ENCODE data around the gene DNAJB14.

DNAJB14 gene

DNA sequence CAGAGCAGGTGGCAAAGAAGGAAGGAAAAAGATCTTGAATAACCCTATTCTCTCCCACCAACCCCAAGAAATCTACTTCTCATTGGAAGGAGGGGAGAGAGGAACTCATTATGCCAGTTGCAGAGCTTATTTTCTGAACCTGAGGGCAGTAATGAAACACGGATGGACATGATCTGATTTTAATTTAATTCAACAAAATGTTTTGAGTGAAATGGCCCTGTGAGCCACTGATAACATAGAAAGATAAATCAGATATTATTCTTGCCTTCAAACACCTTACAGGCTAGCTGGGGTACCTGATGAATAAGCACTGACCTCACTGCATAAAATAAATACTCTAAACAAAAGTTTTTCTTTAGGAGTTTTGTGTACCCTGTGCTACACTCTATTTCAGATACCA, 99.5 kb downstream of the DNAJB14 start:
- DNase-seq, result no peak
- in situ Hi-C loops (cut with HindIII; ENCODE audit: low pct_ligation_motif_present, low pct_unique_long_range_greater_than_20kb, low sequenced_read_pairs), result no loop called here
